ENCODE measurements around the gene SAMD8. TPM values are rescaled to one million over a fixed set of nuclear protein-coding genes. Genes with fewer than 3 reads are reported as not detected.

The SAMD8 gene
- total RNA-seq, 1 experiment from 2014 or later: 32.0 TPM

DNA sequence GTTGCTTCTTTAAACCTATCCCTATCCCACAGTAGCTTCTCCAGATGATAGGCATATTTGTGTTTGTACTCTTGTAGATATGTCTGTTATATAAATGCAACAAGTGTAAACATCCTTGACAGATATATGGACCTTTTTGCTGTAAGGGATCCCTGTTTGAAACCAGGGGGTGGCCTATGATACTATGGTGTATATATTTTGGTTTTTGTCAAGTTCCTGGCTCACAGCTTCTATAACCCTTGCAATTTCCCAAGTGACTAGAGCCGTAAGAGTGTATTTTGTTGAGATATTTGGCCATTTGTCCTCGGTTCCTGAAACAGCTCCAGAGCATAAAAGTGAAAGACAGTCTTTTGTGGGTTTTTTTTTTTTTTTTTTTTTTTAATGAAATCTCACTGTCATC lies 114.6 kb downstream of the SAMD8 start:
- ChIA-PET POLR2A (interaction anchor here (0.6 kb wide), 2 partner anchors 1046 to 1206 kb away, joined by 3 to 9 read pairs; no protein-coding TSS in a partner anchor), CTCF (interaction anchor here (0.6 kb wide), 1 partner anchor 16 kb away, joined by 3 read pairs; no protein-coding TSS in a partner anchor)
- no peak for DNase-seq (ENCODE audit: low read depth, low spot score)
- H3K4me3 ChIP-seq (ENCODE audit: low read depth in 2 of 2, low read length in 2 of 2): no peak overlapping the region
- H3K4me1 ChIP-seq (ENCODE audit: control insufficient read depth, insufficient read depth, low read length): peaks cover 54% of the 10 kb centered on the region
- in situ Hi-C loops (cut with HindIII; ENCODE audit: low pct_unique_long_range_greater_than_20kb, low sequenced_read_pairs) (no loop called here), intact Hi-C loops (cut with micrococcal nuclease; ENCODE audit: unreplicated experiment) (no loop called here)
- no peak overlapping the region for H3K27ac ChIP-seq (ENCODE audit: low read length)
- H3K9me3 ChIP-seq (ENCODE audit: control insufficient read depth, insufficient read depth, low read depth, low read length): no peaks in the 10 kb centered on the region
- TF ChIP-seq, protein P1, sequence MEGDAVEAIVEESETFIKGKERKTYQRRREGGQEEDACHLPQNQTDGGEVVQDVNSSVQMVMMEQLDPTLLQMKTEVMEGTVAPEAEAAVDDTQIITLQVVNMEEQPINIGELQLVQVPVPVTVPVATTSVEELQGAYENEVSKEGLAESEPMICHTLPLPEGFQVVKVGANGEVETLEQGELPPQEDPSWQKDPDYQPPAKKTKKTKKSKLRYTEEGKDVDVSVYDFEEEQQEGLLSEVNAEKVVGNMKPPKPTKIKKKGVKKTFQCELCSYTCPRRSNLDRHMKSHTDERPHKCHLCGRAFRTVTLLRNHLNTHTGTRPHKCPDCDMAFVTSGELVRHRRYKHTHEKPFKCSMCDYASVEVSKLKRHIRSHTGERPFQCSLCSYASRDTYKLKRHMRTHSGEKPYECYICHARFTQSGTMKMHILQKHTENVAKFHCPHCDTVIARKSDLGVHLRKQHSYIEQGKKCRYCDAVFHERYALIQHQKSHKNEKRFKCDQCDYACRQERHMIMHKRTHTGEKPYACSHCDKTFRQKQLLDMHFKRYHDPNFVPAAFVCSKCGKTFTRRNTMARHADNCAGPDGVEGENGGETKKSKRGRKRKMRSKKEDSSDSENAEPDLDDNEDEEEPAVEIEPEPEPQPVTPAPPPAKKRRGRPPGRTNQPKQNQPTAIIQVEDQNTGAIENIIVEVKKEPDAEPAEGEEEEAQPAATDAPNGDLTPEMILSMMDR (IDR thresholded peaks at IDR 0.05): no peak
- TF ChIP-seq, protein P2, sequence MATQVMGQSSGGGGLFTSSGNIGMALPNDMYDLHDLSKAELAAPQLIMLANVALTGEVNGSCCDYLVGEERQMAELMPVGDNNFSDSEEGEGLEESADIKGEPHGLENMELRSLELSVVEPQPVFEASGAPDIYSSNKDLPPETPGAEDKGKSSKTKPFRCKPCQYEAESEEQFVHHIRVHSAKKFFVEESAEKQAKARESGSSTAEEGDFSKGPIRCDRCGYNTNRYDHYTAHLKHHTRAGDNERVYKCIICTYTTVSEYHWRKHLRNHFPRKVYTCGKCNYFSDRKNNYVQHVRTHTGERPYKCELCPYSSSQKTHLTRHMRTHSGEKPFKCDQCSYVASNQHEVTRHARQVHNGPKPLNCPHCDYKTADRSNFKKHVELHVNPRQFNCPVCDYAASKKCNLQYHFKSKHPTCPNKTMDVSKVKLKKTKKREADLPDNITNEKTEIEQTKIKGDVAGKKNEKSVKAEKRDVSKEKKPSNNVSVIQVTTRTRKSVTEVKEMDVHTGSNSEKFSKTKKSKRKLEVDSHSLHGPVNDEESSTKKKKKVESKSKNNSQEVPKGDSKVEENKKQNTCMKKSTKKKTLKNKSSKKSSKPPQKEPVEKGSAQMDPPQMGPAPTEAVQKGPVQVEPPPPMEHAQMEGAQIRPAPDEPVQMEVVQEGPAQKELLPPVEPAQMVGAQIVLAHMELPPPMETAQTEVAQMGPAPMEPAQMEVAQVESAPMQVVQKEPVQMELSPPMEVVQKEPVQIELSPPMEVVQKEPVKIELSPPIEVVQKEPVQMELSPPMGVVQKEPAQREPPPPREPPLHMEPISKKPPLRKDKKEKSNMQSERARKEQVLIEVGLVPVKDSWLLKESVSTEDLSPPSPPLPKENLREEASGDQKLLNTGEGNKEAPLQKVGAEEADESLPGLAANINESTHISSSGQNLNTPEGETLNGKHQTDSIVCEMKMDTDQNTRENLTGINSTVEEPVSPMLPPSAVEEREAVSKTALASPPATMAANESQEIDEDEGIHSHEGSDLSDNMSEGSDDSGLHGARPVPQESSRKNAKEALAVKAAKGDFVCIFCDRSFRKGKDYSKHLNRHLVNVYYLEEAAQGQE (IDR thresholded peaks at IDR 0.05; ENCODE audit: insufficient read depth in 1 of 2, low read depth in 2 of 2, low read length in 1 of 2): no peak
- TF ChIP-seq TCF7L2 (IDR thresholded peaks at IDR 0.05; ENCODE audit: low read depth, low read length) (no peak), POLR2AphosphoS5 (IDR thresholded peaks at IDR 0.05; ENCODE audit: low read depth, low read length) (no peak; the same call in 1 of the 2 replicates), SIN3A (IDR thresholded peaks at IDR 0.05; ENCODE audit: borderline replicate concordance, insufficient read depth, low read depth, low read length) (no peak)
- no peaks in the 10 kb centered on the region for H3K27me3 ChIP-seq (ENCODE audit: control insufficient read depth, insufficient read depth, low read length)
- BruUV-seq (replicated peaks): no TSS peak
- H3K36me3 ChIP-seq (ENCODE audit: control insufficient read depth, insufficient read depth, low read length): peaks cover 54% of the 10 kb centered on the region
- no peak for ATAC-seq

DNA sequence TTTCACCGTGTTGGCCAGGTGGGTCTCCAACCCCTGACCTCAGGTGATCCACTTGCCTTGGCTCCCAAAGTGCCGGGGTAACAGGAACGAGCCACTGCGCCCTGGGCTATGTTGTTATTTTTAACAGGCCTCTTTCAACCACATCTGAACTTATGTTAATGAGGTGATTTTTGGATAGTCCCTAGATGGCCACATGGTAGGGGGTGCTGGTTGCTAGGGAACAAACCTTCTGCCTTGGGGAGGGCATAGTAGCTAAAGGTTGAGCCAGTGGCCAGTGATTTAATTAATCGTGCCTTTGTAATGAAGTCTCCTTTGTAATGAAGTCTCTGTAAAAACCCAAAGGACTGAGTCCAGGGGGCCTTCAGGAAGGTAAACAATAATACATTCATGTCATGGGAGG lies 115.2 kb downstream of the SAMD8 start:
- peaks cover 54% of the 10 kb centered on the region for H3K4me1 ChIP-seq (ENCODE audit: control insufficient read depth, insufficient read depth, low read length)
- in situ Hi-C loops (cut with HindIII; ENCODE audit: low pct_unique_long_range_greater_than_20kb, low sequenced_read_pairs) (no loop called here), intact Hi-C loops (cut with micrococcal nuclease; ENCODE audit: unreplicated experiment) (no loop called here)
- no peaks in the 10 kb centered on the region for H3K27me3 ChIP-seq (ENCODE audit: control insufficient read depth, insufficient read depth, low read length)
- H3K36me3 ChIP-seq (ENCODE audit: control insufficient read depth, insufficient read depth, low read length): peaks cover 55% of the 10 kb centered on the region
- H3K4me3 ChIP-seq (ENCODE audit: low read depth in 2 of 2, low read length in 2 of 2): no peak overlapping the region
- DNase-seq (ENCODE audit: low read depth, low spot score): no peak
- no peak for ATAC-seq
- CTCF ChIA-PET: no interaction called here
- no TSS peak for BruUV-seq (replicated peaks)
- POLR2A ChIA-PET: interaction anchor here (0.6 kb wide), 1 partner anchor 1046 kb away, joined by 9 read pairs; no protein-coding TSS in a partner anchor
- no peak overlapping the region; the same call in 1 of the 2 replicates for H3K27ac ChIP-seq (ENCODE audit: low read length)
- TF ChIP-seq, protein P2 (IDR thresholded peaks at IDR 0.05; ENCODE audit: insufficient read depth in 1 of 2, low read depth in 2 of 2, low read length in 1 of 2): no peak
- TF ChIP-seq, protein P1 (IDR thresholded peaks at IDR 0.05): no peak
- no peak for TF ChIP-seq TCF7L2 (IDR thresholded peaks at IDR 0.05; ENCODE audit: low read depth, low read length)
- no peak for TF ChIP-seq POLR2AphosphoS5 (IDR thresholded peaks at IDR 0.05; ENCODE audit: low read depth, low read length)
- TF ChIP-seq SIN3A (IDR thresholded peaks at IDR 0.05; ENCODE audit: borderline replicate concordance, insufficient read depth, low read depth, low read length): no peak
- no peaks in the 10 kb centered on the region for H3K9me3 ChIP-seq (ENCODE audit: control insufficient read depth, insufficient read depth, low read depth, low read length)

All from Panc1 (cell line).